ENCODE data around the gene TUBB. TPM values are rescaled to one million over a fixed set of nuclear protein-coding genes. Genes with fewer than 3 reads are reported as not detected.

Gene TUBB
- total RNA-seq, 1 donor from 2014 or later: 136 TPM

GRCh38 chr6:30774701-30775100 is 54.5 kb downstream of the TUBB start:
- FAIRE-seq: no peak
- DNase-seq (ENCODE audit: low read depth): no peak
- no peak for TF ChIP-seq CTCF (IDR thresholded peaks at IDR 0.05; ENCODE audit: insufficient read depth, low read length, severe bottlenecking)
- Histone ChIP-seq H3K4me3 (ENCODE audit: low read depth, low read length) (no peak overlapping the region), H3K27me3 (ENCODE audit: control insufficient read depth, insufficient read depth, low read length) (no peaks in the 10 kb centered on the region), H3K36me3 (ENCODE audit: control insufficient read depth, insufficient read depth, low read length) (no peaks in the 10 kb centered on the region)

Other genes with a start within 250 kb of the TUBB start
- gene HLA-E, start 230.8 kb upstream of the TUBB start, total RNA-seq: 215 and 232 TPM in 2 replicates
- gene GNL1, start 163.9 kb upstream of the TUBB start, total RNA-seq: 21.9 and 35.2 TPM in 2 replicates
- 1.9 and 2.1 TPM in 2 replicates for gene PRR3, start 163.1 kb upstream of the TUBB start, total RNA-seq
- 31.9 and 35.1 TPM in 2 replicates for gene ABCF1, start 148.9 kb upstream of the TUBB start, total RNA-seq
- 10.5 and 18.3 TPM in 2 replicates for gene PPP1R10, start 103.1 kb upstream of the TUBB start, total RNA-seq
- 62.1 and 64.0 TPM in 2 replicates for gene MRPS18B, start 102.5 kb upstream of the TUBB start, total RNA-seq
- 1.8 and 2.9 TPM in 2 replicates for gene ATAT1, start 93.5 kb upstream of the TUBB start, total RNA-seq
- 1.8 and 2.7 TPM in 2 replicates for gene C6orf136, start 73.2 kb upstream of the TUBB start, total RNA-seq
- gene DHX16, start 47.3 kb upstream of the TUBB start, total RNA-seq: 38.4 and 44.3 TPM in 2 replicates
- 26.0 and 32.6 TPM in 2 replicates for gene PPP1R18, start 33.7 kb upstream of the TUBB start, total RNA-seq
- gene NRM, start 29.4 kb upstream of the TUBB start, total RNA-seq: 0.26 and 0.51 TPM in 2 replicates
- 2.4 and 2.7 TPM in 2 replicates for gene MDC1, start 3.1 kb upstream of the TUBB start, total RNA-seq
- 15.1 and 20.0 TPM in 2 replicates for gene FLOT1, start 22.3 kb downstream of the TUBB start, total RNA-seq
- gene IER3, start 24.2 kb downstream of the TUBB start, total RNA-seq: 186 and 279 TPM in 2 replicates
- gene DDR1, start 164.2 kb downstream of the TUBB start, total RNA-seq: 149 and 194 TPM in 2 replicates
- gene GTF2H4, start 187.9 kb downstream of the TUBB start, total RNA-seq: 10.0 and 10.6 TPM in 2 replicates
- 24.6 and 26.3 TPM in 2 replicates for gene VARS2, start 193.9 kb downstream of the TUBB start, total RNA-seq
- not detected in 2 replicates for gene SFTA2, start 211.8 kb downstream of the TUBB start, total RNA-seq
- gene MUCL3, start 220.6 kb downstream of the TUBB start, total RNA-seq: under 0.01 TPM in 1 of 2 replicates, not detected in the other